ENCODE data around the gene MSH6.

MSH6 gene

GRCh38 chr2:47782671-47783485 is at the start of gene MSH6:
Gene MSH6 (plus strand): TSS chr2:47783145. CDS start chr2:47783234, 89 bp downstream.
- DNase-seq = peak; percentile 76

GRCh38 chr2:47735136-47735869 is 47.6 kb upstream of the MSH6 start:
- no peak for DNase-seq

- no peak for DNase-seq
These were observed 47.0 kb upstream of the MSH6 start for GRCh38 chr2:47735912-47736311.

- DNase-seq = no peak
These were observed 45.6 kb upstream of the MSH6 start for GRCh38 chr2:47737191-47737975.

GRCh38 chr2:47738331-47738730 is 44.6 kb upstream of the MSH6 start:
- no peak for DNase-seq

- DNase-seq = no peak
These were observed 41.8 kb upstream of the MSH6 start for GRCh38 chr2:47741101-47741500.

- DNase-seq = no peak
These were observed 41.3 kb upstream of the MSH6 start for GRCh38 chr2:47741637-47742036.

GRCh38 chr2:47744074-47744473 is 38.9 kb upstream of the MSH6 start:
- no peak for DNase-seq

GRCh38 chr2:47747878-47748277 is 35.1 kb upstream of the MSH6 start:
- no peak for DNase-seq

GRCh38 chr2:47751856-47752414 is 31.0 kb upstream of the MSH6 start:
- no peak for DNase-seq

GRCh38 chr2:47767497-47767844 is 15.5 kb upstream of the MSH6 start:
- DNase-seq = no peak

- no peak for DNase-seq
These were observed 14.9 kb upstream of the MSH6 start for GRCh38 chr2:47767880-47768609.

- no peak for DNase-seq
These were observed 13.6 kb upstream of the MSH6 start for GRCh38 chr2:47769318-47769717.

- DNase-seq = no peak
These were observed 11.7 kb upstream of the MSH6 start for GRCh38 chr2:47771211-47771610.

GRCh38 chr2:47772343-47772742 is 10.6 kb upstream of the MSH6 start:
- DNase-seq = no peak

- no peak for DNase-seq
These were observed 8.4 kb upstream of the MSH6 start for GRCh38 chr2:47774567-47774966.

GRCh38 chr2:47777277-47777937 is 5.5 kb upstream of the MSH6 start:
- DNase-seq = no peak

- DNase-seq = no peak
These were observed 4.1 kb upstream of the MSH6 start for GRCh38 chr2:47778698-47779425.

GRCh38 chr2:47779426-47779790 is 3.5 kb upstream of the MSH6 start:
- DNase-seq = no peak

GRCh38 chr2:47782381-47782670 is 619 bp upstream of the MSH6 start:
- DNase-seq = no peak

- DNase-seq = peak; percentile 76
These were observed 774 bp downstream of the MSH6 start for GRCh38 chr2:47783486-47784351.
